NCI-H2081 (cell line): ENCODE measurements around the gene SDF4.
"Not testable (repeated sequence)": the region's sequence is repeated elsewhere in the genome, so short reads cannot be mapped to it uniquely, and the experiment has no call there.

Experiments
- DNase-seq, 2 experiments: peaks; one replicate each; lab custom pipeline; 2025; lab: John Stamatoyannopoulos, UW

SDF4 gene

DNA sequence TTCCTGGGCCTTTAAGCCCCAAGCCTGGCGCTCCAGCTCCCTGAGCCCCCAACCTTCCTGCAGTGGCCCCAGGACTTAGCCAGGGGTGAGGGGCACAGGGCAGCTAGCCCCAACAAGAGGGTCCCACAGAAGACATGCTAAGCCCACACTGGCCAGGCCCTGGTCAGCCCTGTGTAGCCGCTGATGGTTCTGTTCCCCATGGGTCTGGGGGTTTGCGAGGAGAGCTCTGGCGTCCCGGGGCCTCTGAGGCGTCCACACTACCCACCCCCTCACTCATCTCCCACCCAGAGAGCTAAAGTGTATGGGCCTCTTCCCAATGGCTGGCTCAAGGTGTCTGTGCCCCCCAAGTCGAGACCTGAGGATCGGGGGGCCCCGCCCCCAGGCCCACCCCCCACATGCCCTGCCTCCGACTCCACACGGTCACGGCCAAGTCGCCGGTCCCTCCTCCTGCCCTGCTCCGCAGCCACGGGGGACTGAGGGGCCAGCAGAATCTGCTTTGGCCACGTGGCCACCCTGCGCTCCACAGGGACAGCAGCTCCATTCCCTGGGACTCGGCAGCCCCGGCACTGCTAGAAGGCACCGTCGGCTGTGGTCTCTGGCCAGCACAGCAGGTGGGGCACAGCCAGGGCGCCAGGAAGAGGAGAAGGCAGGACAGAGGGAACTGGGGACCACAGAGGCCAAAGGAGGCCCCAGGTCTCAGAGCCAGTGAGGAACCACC lies 33.2 kb downstream of the SDF4 start:
- no peak for DNase-seq

DNA sequence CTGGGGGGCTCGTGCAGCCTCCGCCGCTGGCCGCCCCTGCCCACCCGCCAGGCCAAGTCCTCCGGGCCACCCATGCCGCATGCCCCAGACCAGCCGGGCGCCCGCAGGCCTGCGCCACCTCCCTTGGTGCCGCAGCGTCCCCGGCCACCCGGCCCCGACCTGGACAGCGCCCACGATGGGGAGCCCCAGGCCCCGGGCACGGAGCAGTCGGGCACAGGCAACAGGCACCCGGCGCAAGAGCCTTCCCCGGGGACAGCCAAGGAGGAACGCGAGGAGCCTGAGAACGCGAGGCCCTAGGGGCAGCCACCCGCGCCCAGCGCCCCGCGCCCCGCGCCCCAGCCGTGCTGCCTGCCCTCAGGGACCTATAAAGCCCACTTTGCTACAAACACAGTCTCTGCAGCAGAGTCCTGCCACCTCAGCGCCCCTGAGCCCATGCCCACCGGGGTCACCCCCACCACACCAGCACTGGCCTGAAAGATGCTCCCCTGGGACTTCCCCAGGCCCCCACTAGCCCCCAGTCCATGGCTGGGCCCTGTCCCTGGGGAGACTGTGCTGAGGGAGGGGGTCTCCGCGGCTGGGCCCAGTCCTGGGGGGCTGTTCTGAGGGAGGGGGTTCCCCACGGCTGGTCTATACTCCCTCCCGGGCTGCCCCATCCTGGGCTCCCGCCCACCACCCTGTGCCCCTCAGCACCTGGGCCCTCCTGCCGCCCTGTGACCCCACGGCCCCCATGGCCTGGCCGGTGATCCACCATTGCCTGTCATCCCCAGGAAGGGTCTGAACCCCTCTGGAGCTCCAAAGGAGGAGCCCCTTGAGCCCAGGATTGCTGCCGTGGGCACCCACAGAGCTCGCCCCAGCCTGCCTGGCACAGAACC lies 34.0 kb downstream of the SDF4 start:
- DNase-seq: no peak

- DNase-seq: no peak
Observed at GRCh38 chr1:1197188-1197500, 34.7 kb downstream of the SDF4 start.

- DNase-seq: no peak
Observed at GRCh38 chr1:1196431-1197187, 35.2 kb downstream of the SDF4 start.

DNA sequence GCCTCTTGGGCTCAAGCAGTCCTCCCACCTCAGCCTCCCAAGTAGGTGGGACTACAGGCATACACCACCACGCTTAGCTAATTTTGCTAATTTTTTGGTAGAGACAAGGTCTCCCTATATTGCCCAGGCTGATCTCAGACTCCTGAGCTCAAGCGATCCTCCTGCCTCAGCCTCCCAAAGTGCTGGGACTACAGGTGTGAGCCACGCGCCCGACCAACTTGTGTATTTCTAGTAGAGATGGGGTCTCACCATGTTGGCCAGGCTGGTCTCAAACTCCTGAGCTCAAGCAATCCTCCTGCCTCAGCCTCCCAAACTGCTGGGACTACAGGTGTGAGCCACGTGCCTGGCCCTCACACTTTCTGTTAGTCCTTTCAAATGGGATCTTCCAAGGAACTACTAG lies 36.1 kb downstream of the SDF4 start:
- DNase-seq: not testable (repeated sequence)

- no peak for DNase-seq
Observed at GRCh38 chr1:1194723-1195122, 37.1 kb downstream of the SDF4 start.

DNA sequence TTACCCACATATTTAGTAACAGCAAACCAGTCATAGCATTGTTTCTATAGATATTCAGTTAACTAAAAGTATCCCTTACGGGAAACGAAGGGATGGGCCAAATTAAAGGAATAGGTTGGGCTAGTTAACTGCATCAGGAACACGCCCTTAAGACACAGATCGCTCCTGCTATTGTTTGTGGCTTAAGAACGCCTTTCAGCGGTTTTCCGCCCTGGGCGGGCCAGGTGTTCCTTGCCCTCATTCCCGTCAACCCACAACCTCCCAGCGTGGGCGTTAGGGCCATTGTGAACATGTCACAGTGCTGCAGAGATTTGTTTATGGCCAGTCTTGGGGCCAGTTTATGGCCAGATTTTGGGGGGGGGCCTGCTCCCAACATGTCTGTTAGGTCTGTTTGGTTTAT lies 40.1 kb downstream of the SDF4 start:
- DNase-seq: no peak

- DNase-seq: no peak
Observed at GRCh38 chr1:1189111-1189510, 42.7 kb downstream of the SDF4 start.

DNA sequence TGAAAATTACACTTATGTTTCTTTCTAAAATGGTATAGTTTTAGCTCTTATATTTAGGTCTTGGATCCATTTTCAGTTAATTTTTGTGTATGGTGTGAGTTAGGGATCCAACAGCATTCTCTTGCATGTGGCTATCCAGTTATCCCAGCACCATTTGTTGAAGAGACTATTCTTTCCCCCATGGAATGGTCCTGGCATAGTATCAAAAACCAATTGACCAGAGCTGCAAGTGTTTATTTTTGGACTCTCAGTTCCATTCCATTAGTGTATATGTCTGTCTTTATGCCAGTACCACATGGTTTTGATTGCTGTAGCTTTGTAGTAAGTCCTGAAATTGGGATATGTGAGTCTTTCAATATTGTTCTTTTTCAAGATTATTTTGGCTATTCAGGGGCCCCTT lies 43.9 kb downstream of the SDF4 start:
- no peak for DNase-seq

- no peak for DNase-seq
Observed at GRCh38 chr1:1185101-1185765, 46.6 kb downstream of the SDF4 start.

GRCh38 chr1:1183833-1184775 lies 47.7 kb downstream of the SDF4 start:
- no peak for DNase-seq

DNA sequence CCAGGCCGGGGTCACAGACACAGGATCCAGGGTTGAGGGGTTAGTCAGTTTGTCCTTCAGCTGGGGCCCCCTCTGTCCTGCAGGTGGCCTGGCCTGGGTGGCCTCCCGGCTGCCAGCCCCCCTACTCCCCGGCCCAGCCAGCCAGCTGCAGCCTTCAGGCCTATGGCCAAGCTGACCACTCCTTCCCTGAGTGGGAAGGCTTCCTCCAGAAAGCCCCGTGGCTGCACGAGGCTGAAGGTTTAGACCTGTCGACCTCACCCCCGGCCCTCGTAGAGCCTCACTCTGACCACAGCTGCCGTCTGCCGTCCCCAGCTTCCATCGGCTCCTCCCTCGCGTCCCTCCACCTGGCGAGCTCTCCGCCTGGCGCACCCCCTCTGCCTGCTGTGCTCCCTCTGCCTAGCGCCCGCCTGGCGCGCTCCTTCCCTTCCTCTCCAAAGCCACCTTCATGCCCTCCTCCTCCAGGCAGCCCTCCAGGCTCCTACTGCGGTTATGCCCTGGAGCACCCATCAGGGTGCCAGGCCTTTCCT lies 48.5 kb downstream of the SDF4 start:
- no peak for DNase-seq

DNA sequence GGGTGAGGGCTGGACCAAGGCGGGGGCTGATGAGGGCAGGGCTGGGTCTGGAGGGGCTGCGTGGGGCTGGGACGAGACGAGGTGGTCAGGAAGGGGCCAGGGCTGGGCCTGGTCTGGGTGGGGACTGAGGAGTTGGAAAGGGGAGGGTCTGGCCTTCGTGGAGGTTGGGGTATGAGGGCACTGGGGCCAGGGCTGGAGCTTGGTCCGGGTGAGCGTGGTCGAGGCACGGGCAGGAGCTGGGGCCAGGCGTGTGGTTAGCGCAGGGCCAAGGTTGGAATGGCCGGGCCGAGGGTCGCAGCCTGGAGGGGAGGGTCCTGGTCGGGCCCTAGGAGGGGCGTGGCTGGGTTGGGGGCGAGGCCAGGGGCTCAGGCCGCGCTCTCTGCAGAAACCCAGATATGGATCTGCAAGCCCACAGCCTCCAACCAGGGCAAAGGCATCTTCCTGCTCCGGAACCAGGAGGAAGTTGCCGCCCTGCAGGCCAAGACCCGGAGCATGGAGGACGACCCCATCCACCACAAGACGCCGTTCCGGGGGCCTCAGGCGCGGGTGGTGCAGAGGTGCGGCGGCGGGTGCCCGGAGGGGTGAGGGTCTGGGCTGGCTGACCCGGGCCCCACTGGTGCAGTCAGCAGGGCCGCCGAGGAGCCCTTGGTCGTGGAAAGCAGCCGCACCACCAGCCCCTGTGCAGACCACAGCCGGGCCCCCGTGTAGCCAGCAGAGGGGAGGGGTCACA lies 49.1 kb downstream of the SDF4 start:
- DNase-seq: no peak

GRCh38 chr1:1181938-1182410 lies 49.8 kb downstream of the SDF4 start:
- DNase-seq: no peak

- DNase-seq: no peak
Observed at GRCh38 chr1:1181129-1181937, 50.5 kb downstream of the SDF4 start.

GRCh38 chr1:1179983-1180861 lies 51.6 kb downstream of the SDF4 start:
- no peak for DNase-seq

- DNase-seq: no peak
Observed at GRCh38 chr1:1179346-1179982, 52.3 kb downstream of the SDF4 start.
